GM12801 (cell line): Measurements from ENCODE around the gene PRKAG3.

Source experiments
- TF ChIP-seq, protein P1 (sequence below): IDR thresholded peaks from one replicate; pipeline ENCODE4 v1.5.1; 2011; ENCODE audit warnings: control low read depth; ENCODE audit not compliant: insufficient read length; ENCODE audit errors: extremely low read depth

PRKAG3 gene

DNA sequence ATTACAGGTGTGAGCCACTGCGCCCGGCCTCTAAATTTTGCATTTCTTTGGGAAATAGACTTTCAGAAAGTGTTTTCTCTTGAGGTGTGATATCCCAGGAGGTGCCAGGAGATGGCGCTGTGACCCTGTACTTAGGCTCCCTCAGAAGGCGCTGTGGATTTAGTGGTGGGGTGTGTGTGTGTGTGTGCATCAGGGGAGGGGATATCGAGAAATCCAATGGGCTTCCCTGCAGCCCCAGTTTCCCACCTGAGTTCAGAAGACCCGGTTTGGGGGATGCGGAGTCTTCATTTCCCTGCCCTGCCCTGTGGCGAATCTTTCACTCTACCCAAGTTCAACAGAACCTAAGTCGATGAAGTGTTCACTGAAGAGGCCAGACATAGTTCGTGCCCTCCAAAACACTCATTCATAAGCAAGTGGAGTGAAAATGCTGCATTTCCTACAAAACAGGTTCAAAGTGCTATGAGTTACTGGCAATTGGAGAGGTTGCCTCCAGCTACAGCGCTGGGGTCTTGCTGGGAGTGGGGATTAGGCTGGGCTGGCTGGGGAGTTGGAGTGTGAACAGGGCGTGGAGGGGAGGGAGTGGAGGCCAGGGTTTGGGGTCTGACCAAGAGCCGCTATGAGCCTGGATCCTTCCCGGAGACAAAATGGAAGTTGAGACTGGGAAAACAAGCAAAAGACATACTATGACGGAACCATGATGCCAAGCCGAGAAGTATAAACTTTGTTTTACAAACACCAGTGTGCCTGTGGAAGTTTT is 21.5 kb upstream of the PRKAG3 start:
- TF ChIP-seq, protein P1, sequence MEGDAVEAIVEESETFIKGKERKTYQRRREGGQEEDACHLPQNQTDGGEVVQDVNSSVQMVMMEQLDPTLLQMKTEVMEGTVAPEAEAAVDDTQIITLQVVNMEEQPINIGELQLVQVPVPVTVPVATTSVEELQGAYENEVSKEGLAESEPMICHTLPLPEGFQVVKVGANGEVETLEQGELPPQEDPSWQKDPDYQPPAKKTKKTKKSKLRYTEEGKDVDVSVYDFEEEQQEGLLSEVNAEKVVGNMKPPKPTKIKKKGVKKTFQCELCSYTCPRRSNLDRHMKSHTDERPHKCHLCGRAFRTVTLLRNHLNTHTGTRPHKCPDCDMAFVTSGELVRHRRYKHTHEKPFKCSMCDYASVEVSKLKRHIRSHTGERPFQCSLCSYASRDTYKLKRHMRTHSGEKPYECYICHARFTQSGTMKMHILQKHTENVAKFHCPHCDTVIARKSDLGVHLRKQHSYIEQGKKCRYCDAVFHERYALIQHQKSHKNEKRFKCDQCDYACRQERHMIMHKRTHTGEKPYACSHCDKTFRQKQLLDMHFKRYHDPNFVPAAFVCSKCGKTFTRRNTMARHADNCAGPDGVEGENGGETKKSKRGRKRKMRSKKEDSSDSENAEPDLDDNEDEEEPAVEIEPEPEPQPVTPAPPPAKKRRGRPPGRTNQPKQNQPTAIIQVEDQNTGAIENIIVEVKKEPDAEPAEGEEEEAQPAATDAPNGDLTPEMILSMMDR, result no peak

DNA sequence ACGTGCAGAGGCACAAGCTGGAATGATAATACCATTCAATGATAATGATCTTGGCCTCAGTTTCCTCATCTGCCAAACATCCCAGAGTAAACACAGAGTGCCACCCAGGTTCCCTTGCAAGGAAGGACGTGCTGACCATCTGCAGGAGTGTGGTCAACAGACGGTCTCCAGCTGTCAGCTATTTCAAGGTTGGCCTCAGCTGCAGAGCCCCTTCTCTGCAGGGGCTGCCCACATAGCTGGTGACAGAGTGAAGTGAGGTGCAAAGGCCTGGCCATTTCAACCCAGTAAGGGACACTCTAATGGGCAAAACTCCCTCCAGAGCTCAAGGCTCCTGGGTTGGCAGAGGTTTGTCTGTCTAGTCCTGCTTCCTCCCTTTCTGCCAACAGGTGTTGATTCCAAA is 19.7 kb upstream of the PRKAG3 start:
- TF ChIP-seq, protein P1, result no peak

DNA sequence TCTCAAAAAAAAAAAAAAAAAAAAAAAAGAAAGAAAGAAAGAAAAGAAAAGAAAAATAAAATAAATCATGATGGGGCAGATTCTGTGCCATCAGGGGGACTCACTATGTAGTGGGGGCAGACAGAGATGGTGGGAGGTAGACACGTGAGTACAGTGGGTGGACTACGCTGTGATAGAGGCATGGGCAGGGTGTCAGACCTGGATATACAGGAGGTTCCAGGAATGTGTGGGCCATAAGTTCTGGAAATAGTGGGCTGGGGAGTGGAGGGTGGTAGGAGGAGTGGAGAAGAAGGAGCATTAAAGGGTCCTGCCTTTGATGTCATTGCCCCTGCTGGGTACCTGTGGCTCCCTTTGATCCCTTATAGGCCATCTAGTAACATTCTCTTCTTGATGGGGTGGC is 19.2 kb upstream of the PRKAG3 start:
- TF ChIP-seq, protein P1, result no peak

DNA sequence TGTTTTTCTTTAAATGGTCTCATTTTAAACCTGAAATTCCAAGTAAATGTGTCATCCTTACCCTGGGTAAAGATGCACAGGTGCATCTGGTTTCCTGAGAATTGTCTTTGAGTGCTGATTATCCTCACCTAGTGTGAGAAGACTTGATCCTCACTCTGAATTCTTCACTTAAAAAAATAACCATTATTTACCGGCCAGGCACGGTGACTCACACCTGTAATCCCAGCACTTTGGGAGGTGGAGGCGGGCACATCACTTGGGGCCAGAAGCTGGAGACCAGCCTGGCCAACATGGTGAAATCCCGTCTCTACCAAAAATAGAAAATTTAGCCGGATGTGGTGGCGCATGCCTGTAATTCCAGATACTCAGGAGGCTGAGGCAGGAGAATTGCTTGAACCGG is 18.1 kb upstream of the PRKAG3 start:
- TF ChIP-seq, protein P1, result no peak

DNA sequence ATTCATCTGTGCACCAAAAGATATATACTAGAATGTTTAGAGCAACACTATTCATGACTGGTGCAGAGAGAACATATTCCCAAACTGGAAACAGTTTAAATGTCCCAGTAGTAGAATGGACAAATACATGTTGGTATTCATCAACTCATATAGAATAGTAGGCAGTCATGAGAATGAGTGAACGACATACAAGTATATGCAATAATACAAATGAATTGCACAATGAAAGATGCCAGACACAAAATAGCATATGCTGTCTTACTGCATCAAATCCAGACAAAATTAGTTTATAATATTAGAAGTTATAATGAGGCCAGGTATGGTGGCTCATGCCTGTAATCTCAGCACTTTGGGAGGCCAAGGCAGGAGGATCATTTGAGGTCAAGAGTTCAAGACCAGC is 8.3 kb upstream of the PRKAG3 start:
- TF ChIP-seq, protein P1, result no peak

DNA sequence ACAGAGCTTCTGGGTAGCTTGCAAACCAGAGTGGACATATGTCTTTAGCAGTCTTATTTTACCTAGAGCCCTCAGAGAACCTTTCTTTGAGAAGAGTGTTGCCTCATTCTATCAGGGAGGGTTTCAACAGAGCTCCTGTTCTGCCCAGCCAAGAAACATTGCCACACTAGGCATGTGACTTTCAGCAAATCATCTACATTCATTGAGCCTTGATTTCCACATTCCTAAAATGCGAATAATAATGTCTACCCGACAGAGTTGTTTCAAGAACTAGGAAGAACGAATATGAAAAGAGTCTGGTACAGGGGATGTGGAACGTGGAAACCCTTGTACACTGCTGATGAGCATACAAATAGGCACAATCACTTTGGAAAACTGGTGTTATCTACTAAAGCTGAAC is 7.8 kb upstream of the PRKAG3 start:
- TF ChIP-seq, protein P1, result no peak

DNA sequence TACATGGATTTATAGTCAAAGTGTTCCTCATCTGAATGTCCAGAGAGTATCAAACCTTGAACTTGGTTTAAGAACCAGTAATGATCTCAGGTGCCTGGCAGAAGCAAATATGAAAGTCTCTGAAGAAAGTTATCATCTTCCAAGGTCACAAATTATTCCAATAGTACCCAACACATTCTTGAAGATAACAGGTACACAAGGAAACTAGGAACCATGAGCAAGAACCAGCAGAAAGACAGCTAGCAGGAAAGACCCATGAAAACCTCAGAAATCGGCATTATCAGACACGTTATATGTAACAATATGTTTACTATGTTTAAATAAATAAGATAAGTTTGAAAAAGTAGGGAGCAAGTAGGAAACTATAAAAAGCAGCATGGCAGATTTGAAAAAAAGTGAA is 5.9 kb upstream of the PRKAG3 start:
- TF ChIP-seq, protein P1, result no peak
